HS-27A (cell line): ENCODE measurements around the gene RAPGEF1.
"Not testable (repeated sequence)": the region's sequence is repeated elsewhere in the genome, so short reads cannot be mapped to it uniquely, and the experiment has no call there.

ENCODE experiments used
- DNase-seq: peaks from one replicate; pipeline ENCODE4 v3.0.0-alpha.2; 2012; ENCODE audit warnings: low read depth, missing footprints

The RAPGEF1 gene

DNA sequence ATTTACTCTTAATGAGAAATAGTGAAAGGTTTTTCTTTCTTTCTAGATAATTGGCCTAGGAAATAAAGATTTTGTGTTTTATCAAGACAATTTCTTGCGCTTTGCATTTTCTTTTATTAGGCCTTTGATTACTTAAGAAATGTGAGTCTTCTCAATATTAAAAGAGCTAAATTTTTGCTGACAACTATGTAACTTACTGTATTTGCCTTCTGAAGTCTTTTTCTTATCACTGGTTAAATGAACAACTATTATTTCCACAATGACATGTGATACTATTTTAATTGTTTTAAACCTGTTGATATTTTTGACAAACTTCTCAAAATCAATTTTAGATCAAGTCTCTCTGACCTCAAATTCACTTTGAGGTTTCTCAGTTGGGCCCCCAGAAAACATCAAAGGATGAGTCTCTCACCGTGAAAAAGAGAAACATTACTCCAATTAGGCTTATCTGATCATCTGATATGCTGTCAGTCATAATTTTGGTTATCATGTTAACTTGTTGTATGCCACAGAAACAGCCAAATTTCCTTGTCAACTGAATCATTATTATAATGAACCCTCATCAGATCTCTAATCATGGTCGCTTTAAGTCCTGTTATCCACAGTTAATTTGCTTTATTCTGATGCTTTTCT is 48.8 kb downstream of the RAPGEF1 start:
- DNase-seq = no peak

DNA sequence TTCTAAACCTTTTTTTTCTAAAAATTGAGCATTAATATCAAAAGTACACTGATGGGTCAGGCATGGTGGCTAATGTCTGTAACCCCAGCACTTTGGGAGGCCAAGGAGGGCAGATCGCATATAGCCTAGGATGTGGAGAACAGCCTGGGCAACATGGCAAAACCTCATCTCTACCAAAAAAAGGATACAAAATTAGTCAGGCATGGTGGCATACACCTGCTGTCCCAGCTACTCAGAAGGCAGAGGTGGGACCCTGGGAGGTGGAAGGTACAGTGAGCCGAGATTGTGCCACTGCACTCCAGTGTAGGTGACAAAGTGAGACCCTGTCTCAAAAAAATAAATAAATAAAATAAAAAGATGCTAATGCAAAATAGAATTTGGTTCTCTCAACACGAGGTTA is 49.4 kb downstream of the RAPGEF1 start:
- DNase-seq = no peak

DNA sequence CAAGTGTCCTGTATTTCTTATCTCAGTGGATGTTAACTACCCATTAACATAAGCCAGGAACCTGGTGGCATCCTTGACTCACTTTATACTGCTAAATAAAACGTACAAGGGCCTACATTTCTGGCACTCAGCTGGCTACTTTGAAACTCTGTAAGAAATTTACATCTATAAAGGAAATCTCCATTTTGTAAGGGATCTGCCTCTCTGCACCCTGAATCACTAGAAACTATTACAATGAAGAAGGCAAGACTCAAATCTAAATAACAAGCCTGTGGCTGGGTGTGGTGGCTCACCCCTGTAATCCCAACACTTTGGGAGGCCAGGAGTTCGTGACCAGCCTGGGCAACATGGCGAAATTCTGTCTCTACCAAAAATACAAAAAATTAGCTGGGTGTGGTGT is 51.5 kb downstream of the RAPGEF1 start:
- no peak for DNase-seq

DNA sequence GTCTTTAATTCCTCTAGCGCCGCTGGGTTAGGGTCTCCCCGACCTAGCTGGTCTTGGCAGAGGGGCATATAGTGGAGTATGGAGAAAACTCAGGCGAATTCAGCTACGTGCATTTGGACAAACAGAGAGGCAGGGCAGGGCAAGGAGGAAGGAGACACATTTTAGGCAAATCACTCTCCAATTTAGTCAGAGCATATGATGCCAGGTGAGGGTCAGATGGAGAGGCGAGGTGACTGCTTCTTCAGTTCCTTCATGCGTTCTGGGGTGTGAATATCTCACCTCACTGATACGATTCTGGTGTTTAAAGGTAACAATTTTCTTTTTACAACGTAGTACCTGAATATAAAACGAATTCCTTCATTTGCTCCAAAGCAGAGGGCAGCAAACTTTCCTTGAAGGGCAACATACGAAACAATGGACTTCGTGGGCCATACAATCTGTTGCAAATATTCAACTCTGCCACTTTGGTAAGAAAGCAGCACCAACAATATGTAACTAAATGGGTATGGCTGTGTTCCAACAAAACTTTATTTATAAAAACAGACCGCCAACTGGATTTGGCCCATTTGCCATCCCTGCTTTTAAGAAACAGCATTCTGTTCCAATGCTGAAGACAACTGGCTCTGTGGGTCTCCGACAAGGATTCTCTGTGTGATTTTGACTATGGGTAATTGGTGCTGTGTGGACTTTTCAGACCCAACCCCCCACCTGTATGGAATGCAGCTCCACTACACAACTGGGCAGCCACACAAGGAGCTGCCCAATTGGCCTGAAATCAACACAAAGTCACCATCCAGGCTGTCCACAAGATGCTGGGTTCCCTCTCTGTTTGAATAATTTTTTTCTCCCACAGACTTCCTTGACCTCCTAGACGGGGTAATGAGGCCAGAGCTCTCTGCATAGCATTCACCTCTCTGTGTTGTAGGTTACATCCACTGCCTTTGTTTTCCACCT is 53.8 kb downstream of the RAPGEF1 start:
- DNase-seq = no peak

DNA sequence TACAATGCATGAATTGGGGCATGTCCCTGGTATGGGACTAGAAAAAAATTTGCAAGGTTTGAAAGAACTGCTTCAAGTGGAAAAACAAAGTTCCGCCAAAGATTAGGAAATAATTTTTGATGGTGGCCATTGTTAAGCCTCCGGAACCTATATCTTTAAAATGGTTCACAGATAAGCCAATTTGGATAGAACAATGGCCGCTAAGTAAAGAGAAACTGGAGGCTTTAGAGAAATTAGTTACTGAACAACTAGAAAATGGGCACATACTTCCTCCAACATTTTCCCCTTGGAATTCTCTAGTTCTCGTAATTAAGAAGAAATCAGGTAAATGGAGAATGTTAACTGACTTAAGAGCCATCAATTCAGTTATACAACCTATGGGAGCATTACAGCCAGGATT is 56.8 kb downstream of the RAPGEF1 start:
- DNase-seq = not testable (repeated sequence)

DNA sequence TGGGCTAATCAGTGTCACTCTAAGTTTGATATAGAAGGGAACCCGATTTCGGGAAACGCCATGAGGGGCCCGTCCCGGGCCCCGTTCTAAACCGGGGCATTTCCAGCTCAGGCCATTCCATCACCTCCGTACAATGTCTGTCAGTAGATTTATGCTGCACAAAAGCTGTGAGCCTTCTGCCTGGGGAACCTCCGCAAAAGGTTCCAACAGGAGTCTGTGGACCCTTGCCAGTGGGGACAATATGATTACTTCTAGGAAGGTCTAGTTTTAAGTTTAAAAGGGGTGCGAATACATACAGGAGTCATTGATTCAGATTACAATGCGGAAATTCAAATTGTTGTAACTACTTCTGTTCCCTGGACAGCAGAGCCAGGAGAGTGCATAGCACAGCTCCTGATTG is 57.6 kb downstream of the RAPGEF1 start:
- DNase-seq = no peak

DNA sequence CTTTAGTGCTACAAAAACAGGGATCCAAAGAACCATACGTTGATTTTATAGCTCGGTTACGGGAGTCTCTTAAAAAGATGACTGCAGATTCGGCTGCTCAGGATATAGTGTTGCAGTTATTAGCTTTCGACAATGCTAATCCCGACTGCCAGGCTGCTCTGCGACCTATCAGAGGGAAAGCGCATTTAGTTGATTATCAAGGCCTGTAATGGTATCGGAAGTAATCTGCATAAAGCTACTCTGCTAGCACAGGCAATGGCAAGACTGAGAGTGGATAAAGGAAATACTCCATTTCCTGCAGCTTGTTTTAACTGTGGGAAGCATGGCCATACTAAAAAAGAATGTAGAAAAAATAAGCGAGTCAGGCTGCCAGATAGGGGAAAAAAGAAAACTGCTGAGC is 58.0 kb downstream of the RAPGEF1 start:
- DNase-seq = not testable (repeated sequence)

DNA sequence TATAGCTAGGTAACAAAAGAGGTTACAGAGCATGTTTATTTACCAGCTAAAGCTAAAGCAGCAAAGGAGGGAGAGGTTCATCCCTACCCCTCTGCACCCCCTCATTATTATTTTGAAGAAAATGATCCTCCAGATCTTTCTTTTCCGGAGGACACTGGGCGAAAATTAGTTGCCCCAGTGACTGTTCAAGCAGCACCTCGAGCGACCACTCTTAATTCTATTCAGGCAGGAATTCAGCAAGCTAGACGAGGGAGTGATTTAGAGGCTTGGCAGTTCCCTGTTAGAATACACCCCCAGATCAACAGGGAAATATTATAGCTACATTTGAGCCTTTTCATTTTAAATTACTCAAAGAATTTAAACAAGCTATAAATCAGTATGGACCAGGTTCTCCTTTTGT is 58.8 kb downstream of the RAPGEF1 start:
- not testable (repeated sequence) for DNase-seq

DNA sequence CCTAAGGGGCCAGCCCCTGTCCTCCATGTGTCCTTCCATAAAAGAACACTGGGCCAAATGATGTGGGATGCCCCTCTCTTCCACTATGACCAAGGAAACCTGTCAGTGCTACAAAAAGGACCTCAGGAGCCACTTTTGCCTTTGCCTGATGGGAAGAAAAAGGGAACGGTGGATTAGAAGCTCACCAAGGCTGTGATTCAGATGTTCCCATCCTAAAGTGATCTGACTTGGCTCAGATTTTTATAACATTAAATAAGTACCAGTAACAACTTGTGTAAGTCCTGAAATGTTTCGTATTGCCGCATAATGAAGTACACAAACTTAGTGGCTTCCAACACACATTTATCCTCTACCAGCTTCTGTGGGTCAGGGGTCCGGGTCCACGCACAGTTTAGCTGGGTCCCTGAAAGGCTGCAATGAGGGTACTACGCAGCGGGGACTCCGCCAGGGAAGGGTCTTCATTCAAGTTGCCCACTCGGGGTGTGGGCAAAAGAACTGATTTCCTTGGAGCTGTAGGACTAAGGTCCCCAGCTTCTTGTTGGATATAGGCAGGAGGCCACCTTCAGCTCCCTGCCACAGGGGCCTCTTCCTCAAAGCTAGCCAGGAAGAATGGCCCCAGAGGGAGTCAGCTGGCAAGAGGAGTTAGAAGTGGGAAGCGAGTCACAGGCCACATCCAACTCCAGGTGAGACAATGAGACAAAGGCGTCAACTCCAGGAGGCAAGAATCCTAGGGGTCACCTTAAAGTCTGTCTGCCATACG is 60.4 kb downstream of the RAPGEF1 start:
- DNase-seq = no peak

DNA sequence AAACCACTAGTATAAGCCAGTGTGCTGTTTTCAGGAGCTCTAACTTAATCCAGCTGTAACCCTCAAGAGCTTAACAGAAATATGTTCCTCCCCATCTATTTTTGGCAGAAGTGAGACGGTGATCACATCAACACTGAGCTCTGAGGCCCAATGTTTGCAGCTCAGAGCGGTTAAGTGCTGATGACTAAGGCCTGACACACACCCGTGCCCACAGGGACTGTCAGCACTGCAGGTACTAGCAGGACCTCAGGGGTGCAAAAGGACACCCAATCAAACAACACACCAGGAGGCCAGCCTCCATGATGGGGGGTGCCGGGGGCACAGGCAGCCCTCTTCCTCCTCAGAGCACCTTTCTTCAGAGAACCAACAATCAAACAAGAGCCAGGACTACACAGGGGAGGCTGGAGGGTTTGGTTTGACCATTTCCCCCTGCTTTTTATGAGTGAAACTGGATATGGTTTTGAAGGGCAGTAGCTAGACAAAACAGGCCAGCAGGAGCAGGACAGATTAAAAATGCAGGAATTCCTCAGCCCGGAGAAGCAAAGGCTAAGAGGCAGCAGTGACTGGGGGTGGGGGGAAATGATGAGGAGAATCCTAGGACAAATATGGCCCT is 61.3 kb downstream of the RAPGEF1 start:
- DNase-seq = peak; percentile 72

DNA sequence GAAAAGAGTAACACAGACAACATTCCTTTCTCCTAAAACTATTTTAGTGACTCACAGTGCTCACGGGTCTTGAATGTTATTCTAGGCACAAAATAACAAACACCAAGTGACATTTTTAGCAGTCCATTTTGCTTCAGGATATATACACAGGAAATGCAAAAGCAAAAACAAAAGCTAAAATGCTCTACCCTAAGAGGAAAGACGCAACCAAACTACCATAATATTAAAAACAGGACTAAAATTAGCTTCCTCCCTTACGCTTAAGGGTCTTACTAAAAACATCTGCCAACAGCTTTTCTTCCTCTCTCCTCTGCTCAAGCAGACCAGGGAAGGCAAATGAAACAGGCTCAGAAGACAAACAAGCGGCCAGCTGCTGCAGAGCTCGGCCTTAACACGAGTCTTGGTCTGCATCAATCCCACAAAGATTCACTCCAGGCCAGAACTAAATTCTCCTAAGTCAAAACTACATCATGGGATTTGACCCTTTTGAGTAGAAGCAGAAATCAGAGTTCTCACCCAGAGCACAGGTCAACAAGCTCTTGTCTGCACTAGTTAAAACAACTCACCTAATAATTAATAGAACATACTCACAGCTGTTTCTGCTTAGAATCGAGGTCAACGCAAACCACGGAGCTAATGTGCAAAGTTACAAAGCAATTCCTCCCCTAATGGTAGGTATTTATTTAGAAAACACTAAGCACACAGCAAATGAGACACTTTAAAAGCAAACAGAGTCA is 62.3 kb downstream of the RAPGEF1 start:
- DNase-seq = peak; percentile 36

DNA sequence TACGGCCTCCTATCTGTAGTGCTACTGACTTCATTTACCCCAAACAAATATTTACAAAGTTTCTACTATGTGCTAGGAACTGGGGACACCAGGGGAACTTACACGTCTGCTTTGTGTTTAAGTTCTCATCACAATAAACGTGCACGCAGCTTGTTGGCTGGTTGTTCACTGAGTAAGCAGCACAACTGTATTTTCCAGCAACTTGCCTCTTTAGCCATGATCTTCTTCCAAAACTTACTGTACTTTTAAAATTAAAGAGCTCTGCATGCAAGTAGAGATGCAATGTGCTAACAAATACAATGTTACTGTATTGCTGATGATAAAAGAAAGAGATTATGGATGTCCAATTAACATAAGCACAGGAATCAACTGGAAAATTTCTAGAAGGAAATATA is 62.8 kb downstream of the RAPGEF1 start:
- no peak for DNase-seq

DNA sequence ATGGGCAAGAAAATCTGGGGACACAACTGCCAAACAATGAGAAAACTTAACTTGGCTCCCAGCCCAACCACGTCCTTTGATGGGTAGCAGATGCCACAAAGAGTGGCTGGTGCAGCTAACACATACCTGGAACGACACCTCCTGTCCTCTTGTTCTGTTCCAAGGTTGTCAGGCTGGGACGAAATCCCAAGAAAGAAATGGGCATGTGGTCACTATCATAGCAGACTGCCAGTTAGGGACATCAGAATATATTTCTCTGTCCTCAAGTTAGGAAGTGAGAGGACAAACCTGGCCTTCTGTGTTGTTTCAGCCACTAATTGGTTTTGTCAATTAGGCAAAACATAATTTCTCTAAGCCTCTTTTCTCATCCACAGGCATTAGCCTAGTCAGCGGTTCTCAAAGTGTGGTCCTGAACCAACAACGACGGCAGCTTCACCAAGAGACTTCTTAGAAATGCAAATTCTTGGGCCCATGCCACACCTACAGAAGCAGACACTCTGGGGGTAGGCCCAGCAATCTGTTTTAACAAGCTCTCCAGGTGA is 63.4 kb downstream of the RAPGEF1 start:
- DNase-seq = no peak

DNA sequence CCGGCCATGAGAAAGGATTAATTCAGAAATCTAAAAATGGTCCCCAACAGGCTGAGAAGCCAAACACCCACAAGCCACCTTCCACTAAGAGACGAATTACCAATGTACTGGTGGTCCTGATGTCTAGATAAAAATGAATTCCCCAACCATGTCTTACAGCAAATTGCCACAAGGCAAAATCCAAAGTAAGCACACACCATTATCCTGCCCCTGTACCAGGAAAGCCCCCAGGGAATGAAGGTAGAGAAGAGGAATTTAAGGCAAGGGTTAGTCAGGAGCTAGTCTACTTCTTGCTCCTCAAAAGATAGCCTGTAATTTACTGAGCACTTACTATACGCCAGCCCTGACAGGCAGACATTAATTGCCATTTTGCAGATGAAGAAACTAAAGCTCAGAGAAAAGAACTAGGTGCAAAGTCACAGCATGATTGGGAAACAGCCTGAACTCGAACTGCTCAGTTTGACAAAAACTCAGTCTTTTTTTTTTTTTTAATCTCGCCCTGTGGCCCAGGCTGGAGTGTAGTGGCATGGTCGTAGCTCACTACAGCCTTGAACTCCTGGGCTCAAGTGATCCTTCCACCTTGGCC is 64.3 kb downstream of the RAPGEF1 start:
- DNase-seq = no peak

DNA sequence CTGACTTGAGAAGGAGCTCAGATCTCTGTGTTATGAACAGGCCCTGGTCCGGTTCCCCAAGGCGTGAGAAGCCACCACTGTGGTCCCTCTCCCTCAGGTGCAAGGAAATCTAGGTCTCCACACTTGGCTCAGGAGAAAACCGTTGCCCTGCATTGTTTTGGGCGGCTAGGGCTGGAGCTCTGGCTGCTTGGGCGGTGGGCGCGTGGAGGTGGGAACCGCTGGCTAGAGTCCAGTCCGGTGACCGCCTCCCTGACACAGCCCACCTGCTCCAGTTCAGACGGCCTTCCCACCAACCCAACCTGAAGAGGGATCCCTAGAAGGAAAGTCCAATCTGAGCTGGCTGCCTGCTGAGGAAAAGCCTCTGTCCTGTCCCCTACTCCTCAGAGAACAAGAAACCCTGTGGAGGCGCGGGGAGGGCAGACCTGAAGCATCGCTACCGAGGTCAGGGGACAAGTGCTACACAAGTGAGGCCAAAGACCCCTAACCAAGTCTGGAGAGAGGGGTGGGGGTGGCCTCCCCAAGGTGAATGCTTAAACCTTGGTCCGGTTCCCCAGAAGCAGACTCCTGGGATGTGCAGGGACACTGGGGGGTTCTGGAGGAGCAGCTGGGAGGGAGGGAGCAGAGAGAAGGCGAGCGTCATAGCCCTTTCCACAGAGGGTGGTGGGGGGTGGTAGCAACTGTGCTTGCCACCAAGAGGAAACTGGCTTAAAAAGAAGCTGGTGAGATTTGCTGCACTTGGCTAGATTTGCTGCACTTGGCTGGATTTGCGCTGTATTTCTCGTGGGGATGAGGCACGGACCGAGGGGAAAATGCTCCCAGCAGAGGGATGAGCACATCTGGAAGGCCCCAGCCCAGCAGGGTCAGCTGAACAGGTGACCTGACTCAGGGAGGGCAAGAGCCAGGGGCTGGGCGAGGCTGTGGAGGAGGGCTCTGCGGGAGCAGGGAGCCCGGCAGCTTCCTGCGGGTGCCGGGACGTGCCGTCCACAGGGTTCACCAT is 65.2 kb downstream of the RAPGEF1 start:
- DNase-seq = no peak

DNA sequence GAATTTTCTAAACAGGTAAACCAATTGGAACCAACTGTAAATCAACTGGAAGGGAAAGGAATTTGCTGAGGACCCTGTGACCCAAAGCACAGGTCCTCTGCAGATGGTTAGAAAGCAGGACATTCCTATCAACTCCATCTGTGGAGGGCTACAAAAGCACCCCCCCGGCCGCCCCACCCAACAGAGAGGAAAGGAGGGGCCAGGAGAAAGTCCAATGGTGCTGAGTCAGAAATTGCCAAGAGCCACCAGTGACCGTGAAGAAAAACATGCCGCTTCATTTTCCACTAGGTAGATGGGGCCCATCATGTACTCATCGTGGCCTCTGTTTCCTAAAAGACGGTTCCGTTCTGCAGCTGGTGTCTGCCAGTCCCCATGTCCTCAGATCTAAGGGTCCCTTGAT is 66.3 kb downstream of the RAPGEF1 start:
- DNase-seq = no peak

DNA sequence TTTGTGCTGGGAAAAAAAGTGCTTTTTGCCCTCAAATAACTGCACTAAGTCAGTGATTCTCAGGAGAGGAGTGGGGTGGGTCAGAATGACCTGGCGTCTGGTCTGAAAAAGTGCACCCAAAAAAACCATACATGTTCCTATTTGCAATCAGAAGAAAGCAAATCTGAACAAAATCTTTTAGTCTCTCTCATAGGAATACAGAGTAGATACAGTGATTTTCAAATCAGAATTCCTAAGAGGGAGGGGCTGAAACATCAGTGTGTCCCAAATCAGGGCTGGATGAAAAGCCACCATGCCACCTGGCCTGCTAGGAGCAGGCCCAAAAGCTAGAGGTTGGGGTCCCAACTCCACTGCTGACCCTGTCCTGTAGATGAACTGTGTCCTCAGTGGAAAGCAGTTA is 66.8 kb downstream of the RAPGEF1 start:
- DNase-seq = no peak

DNA sequence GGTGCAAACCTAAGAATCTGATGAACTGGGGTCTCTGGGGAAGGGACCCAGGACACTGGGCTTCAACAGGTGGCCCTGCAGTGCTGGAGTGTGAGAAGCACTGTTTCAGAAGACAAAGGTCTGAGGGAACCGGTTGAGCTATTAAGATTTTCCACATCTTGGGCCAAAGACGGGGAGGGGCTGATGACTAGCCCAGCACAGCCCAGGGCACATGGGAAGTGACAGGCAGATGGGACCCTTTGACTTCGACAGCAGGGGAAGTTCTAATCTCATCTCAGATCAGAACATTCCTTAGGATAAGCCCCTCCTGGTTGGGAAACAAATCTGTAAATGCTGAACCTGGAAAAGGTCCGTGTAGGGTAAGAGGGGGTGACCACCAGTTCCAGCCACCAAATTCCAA is 67.4 kb downstream of the RAPGEF1 start:
- DNase-seq = no peak

DNA sequence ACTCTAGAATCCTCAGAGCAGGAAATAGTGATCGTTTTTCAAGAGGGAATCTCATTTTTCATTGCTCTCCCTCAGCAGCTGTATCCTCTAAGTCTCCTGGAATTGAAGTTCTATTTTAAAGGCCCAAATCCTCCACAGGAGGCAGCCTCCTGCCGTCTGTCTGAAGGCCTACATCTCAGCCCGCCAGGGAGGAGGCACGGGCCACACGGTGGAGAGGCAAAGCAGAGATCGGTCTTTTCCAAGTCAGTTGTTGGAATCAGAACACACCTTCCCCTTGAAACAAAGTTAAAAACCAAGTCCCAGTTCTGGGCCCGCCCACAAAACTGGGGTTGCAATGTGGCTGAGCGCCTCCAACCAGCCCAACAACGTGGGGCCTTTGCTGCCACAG is 68.7 kb downstream of the RAPGEF1 start:
- DNase-seq = no peak
